ENCODE data around the gene CYBA. TPM values are rescaled to one million over a fixed set of nuclear protein-coding genes. Genes with fewer than 3 reads are reported as not detected.

Gene CYBA
- total RNA-seq, 2 donors from 2014 or later = 126 to 177 TPM

GRCh38 chr16:88655733-88656281, 5.0 kb upstream of the CYBA start:
- intact Hi-C loops (cut with DNase I) = no loop called here
- Histone ChIP-seq H3K4me3 (no peak overlapping the region), H3K4me1 (peaks cover 14% of the 10 kb centered on the region), H3K9me3 (no peaks in the 10 kb centered on the region), H3K27ac (no peak overlapping the region), H3K27me3 (no peaks in the 10 kb centered on the region), H3K36me3 (replicated peaks in 1 of 2; ENCODE audit: insufficient read depth in 1 of 2, low read depth in 2 of 2) (no peaks in the 10 kb centered on the region)
- DNase-seq (no peak), ATAC-seq (no peak)
- 92 to 96% methylated on average over 14 to 28 of the region's 29 CpGs for WGBS, 2 donors
- TF ChIP-seq CTCF (IDR thresholded peaks at IDR 0.05) (no peak), POLR2A (IDR thresholded peaks at IDR 0.05) (no peak)

- Histone ChIP-seq H3K27ac (no peak overlapping the region), H3K9me3 (no peaks in the 10 kb centered on the region), H3K27me3 (no peaks in the 10 kb centered on the region), H3K4me3 (no peak overlapping the region), H3K4me1 (peaks cover 17% of the 10 kb centered on the region), H3K36me3 (replicated peaks in 1 of 2; ENCODE audit: insufficient read depth in 1 of 2, low read depth in 2 of 2) (no peaks in the 10 kb centered on the region)
- intact Hi-C loops (cut with DNase I) = no loop called here
- 95 to 96% methylated on average over 10 to 42 of the region's 50 CpGs for WGBS, 2 donors
- no peak for ATAC-seq
- TF ChIP-seq CTCF (IDR thresholded peaks at IDR 0.05) (no peak), POLR2A (IDR thresholded peaks at IDR 0.05) (no peak)
- no peak for DNase-seq
These were observed 4.3 kb upstream of the CYBA start for GRCh38 chr16:88655053-88655732.

- no peak overlapping the region for H3K27ac ChIP-seq
- DNase-seq (no peak), ATAC-seq (no peak)
- no peaks in the 10 kb centered on the region for H3K9me3 ChIP-seq
- WGBS, 2 donors = 89 to 93% methylated on average over 28 of the region's 28 CpGs
- peaks cover 24% of the 10 kb centered on the region for H3K4me1 ChIP-seq
- no peak overlapping the region for H3K4me3 ChIP-seq
- TF ChIP-seq CTCF (IDR thresholded peaks at IDR 0.05) = no peak
- no peak for TF ChIP-seq POLR2A (IDR thresholded peaks at IDR 0.05)
- H3K36me3 ChIP-seq (replicated peaks in 1 of 2; ENCODE audit: insufficient read depth in 1 of 2, low read depth in 2 of 2) = no peaks in the 10 kb centered on the region
- H3K27me3 ChIP-seq = no peaks in the 10 kb centered on the region
- intact Hi-C loops (cut with DNase I) = no loop called here
These were observed 3.7 kb upstream of the CYBA start for GRCh38 chr16:88654363-88655052.

GRCh38 chr16:88653596-88654362, 2.9 kb upstream of the CYBA start:
- Histone ChIP-seq H3K4me1 (peaks cover 31% of the 10 kb centered on the region), H3K27ac (no peak overlapping the region), H3K9me3 (no peaks in the 10 kb centered on the region), H3K27me3 (no peaks in the 10 kb centered on the region), H3K36me3 (replicated peaks in 1 of 2; ENCODE audit: insufficient read depth in 1 of 2, low read depth in 2 of 2) (no peaks in the 10 kb centered on the region), H3K4me3 (no peak overlapping the region)
- no peak for ATAC-seq
- TF ChIP-seq POLR2A (IDR thresholded peaks at IDR 0.05) (no peak), CTCF (IDR thresholded peaks at IDR 0.05) (no peak)
- WGBS, 2 donors = 87 to 88% methylated on average over 21 to 32 of the region's 32 CpGs
- intact Hi-C loops (cut with DNase I) = no loop called here
- no peak for DNase-seq

Data from body of pancreas (tissue), 4 donors.